IPS DF 4.7 (cell line): ENCODE measurements around the gene HCFC1.

Experiments
- DNase-seq: peaks from one replicate; pipeline ENCODE4 v3.0.0-alpha.2; 2013; ENCODE audit warnings: low spot score; ENCODE audit errors: extremely low read depth

The HCFC1 gene

DNA sequence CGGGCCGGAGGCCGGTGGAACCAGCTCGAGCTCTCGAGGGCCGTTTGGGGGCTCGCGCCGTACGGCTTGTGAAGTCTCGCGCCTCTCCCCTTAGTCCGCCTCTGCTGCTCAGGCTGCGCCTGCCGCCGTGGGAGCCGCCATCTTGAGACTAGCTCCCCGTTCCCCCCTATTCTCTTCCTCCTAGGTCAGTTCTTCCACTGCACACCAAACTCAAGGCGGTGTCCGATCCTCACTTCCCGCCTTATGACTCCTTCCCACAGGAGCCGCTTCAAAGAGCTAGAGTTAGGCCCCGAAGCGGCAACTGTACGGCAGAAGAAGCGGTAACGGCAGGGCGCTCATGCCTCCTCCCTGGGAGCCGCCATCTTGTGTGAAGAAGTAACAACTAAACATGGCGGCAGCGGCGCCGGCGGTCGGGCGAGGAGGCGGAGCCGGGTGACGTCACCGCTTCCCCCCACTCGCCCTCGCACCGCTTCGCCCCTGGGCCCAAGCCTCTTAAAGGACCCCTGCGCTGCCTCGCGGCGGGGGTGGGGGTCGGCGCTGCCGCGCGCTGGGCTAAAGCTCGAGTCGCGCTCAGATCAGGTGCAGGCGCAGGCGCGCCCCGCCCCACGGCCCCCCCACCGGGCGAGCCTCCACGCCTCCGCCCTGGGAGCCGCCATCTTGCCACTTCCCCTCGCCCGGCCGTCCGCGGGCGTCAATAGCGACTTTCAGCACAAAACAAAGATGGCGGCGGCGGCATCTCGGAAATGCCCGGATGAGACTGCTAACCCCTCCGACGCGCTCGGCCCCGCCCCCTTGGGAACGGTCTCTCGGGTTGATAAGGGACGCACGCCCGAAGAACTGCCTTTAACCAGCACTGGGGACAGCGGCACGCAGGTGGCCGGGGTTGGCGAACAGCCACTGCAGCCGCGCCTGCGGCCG lies at the start of gene HCFC1:
Gene HCFC1 (minus strand): TSS at position 369 of the 918 bp plus-strand sequence. CDS start 978 bp downstream, outside the sequence.
- DNase-seq = no peak

DNA sequence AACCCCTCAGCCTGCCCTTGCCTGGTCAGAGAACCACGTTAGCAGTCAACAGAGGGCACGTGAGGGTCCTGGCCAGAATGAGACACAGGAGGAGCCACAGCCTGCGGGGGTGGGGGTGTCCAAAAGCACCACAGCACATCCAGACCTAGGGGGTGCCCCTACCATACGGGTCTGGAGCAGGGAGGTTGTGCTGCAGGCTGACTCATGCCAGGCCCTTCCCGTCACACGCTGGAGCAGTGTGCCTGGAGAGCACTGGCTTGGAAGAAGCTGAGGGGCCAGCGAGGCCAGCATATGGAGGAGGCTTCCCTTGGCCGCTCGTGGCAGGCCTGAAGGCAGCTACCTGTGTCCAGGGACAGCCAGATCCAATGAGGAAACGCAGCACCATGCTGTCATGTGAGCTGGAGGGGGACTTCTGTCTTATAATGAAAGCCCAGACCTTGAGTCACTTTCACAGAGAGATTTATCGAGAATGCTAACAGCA lies 49.6 kb upstream of the HCFC1 start:
- DNase-seq = no peak

DNA sequence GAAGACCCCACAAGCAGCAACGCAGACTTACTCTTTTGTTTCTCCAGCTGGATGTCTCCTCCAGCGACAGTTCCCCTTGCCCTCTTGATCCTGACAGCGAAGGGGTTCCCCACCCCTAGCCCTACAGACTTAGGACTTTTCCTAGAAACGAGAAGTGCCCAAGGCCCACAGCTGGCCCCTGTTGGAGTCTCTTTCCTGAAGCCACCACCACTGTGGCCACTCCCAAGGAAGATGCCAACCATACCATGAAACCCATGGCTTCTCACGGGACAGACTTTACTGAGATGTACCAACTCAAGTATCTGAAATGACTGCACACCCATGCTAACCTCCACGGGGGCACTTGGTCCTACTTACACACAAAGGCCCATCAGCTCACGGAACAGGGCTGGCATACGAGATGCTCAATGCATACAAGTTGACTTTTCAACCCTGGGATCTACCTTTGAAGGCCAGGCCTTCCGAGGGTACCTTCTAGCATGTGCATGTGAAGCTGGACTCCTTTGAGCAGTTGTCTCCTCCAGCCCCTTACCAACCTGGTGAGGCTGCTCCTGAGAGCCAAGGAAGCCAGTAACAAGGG lies 49.0 kb upstream of the HCFC1 start:
- no peak for DNase-seq

DNA sequence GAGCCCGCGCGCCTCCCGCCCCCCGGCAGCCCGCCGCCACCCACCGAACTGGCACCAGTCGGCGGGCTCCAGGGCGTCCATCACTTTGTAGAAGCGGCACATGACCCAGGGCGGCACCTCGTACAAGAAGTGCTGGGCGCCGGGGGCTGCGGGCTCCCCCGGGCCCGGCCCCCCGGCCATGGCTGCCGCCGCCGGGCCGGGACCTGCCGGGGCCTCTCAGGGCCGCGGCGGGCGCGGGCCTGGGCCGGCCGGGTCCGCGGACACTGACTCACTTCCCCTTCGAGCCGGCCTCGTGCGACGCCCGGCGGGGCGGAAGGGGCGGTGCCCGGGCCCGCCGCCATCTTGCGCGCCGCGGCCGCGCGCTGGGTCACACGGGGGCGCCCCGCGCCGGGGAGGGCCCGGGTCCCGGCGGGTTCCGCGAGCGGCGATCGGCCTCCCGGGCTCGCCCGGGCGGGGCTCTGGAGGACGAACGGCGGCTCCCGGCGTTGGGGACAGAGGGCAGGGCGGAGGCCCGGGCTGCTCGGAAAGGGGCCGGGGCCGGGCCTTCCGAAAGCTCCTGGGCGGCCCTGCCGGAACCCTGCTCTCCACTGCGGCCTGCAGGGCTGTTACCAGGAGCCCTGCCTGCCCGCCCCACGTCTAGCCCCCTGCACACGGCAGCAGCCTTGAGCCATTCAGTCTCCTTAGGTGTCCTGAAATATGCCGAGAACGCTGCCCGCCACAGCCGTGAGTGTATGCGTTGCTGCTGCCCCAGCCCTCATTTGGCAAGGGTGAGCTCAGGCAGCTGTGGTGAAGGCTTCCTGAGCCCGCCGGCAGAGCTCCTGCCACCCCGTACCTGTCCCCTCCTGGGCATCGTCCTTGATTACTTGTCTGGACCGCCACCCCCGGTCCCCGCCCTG lies 48.3 kb upstream of the HCFC1 start, which contains the start of gene IRAK1:
Gene IRAK1 (minus strand): TSS at position 270 of the 896 bp plus-strand sequence. CDS start 90 bp downstream, at position 180.
- no peak for DNase-seq

DNA sequence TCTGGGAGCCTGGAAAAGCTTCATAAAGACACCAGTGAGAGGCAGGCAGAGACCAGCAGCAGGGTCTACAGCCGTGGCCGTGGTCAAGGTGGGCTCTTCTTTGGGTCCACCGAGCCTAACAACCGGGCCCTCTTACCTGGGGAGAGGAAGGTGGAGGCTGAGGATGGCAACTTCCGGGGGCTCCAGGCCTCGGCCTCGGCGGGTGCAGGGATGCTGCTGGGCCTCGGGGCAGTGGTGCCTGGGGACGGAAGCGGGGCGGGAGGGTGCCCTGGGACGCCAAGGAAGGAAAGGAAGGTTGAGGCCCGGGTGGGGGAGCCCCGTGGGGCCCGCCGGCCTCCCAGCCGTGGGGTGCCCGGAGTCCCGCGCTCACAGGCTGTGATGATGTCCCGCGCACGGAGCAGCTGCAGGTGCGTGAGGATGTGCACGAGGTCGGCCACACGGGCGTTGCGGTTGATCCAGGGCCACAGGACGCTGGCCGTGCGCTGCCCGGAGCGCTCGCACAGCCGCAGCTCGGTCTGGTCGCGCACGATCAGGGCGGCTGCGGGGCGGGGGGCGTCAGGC lies 47.5 kb upstream of the HCFC1 start:
- no peak for DNase-seq

DNA sequence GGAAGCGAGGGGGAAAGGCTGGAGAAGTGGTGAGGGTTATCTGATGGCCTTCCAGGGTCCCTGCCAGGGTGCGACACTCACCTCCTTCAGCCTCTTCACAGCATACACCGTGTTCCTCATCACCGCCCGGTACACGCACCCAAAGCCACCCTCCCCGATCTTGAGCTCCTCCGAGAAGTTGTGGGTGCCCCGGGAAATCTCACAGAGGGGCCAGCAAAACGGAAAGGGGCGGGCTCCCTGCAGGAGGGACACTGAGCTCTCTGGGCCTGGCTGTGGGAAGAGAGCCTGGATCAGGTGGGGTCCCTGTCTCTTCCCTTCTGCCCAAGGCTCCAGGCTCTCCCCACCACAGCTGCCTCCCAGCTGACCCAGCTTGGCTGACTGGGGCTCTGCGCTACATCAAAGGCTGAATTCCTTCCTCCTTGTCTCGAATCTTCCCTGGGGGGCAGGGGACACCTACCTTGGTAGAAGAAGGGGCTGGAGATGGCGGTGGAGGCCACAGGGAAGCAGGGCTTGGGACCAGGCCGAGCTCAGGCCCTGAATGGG lies 47.0 kb upstream of the HCFC1 start:
- DNase-seq = no peak

DNA sequence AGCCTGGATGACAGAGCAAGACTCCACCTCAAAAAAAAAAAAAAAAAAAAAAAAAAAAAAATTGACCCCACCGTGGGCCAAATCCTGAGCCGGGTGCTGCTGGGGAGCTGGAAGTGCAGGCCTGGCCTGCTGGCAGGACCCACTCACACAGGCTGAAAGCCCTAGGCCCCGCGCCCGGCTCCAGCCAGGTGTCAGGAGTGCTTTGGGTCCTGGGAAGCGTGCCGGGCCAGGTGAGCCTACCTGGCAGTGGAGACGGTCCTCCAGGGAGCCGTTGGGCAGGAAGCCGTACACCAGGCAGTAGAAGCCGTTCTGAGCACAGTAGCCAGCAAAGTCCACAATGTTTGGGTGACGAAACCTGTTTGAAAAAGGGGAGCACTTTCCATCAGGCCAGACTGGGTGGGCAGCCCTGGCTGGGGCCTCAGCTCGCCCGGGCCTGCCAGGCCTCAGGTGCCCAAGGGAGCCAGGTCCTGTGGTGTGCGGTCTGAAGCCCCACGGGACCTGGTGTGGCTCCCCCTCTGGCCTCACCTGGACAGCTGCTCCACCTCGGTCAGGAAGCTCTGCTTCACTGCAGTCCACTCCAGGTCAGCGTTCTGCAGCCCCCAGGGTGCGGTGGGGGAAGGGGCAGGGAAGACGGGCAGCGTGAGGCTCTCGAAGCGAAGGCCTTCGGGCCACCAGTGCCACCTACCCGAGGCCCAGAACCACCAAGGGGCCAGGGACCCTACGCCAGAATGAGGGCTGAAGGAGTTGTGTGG lies 46.3 kb upstream of the HCFC1 start:
- DNase-seq = no peak

DNA sequence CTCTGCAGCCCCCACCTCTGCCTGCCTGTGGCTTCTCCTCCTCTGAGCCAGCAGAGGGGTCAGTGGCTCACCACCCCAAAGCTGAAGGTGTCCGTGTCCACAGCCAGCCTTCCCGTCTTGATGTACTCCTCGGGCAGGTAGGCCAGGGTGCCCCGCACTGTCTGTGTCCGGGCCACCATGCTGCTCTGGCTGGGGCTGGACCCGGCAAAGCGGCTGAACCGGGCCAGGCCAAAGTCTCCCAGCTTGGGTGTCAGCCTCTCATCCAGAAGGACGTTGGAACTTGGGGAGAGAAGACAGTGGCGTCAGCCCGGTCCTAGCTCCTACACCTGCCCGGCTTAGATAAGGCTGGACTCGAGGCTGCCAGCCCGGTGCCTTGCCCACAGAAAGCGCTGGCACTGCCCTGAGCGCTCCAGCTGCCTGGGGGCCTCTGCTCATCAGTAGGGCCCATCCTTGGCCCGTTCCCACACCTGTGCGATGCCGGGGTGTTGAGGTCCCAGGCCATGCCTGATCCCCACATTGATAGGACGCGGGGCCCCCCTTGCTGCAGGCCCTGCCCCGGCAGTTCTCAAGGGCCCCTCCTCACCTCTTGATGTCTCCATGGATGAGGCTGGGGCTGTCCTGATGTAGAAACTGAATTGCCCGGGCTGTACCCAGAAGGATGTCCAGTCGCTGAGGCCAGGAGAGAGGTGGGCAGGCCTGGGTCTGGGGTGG lies 44.9 kb upstream of the HCFC1 start:
- DNase-seq = no peak

DNA sequence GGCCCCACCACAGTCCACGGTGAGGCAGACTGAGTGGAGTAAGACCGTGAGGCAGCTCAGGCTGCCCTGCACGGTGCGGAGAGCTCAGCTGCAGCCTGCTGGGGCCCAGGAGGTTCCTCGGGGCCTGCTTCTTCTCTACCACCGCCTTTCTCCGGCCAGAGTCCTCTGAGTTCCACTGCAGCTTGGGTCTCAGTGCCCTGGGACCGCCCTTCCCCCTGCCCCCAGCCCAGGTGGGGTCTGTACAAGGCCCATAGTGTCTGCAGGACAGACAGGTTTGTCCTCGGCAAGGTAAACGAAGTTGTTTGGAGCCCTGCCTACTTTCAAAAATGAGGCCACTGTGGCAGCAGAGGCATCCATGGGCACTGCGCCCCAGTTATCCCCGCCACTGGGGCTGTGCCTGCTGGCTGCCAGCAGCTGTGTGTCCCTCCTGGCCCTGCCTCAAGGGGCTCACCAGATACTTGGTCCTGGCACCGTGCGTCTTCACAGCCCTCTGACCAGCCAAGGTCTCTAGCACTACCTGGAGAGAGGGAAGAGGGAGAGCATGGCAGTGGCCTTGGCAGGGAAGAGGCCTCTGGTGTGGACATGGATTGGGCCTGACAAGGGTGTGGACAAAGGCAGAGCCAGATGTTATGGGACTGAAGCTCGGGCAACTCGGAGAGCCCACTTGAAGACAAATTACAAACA lies 44.1 kb upstream of the HCFC1 start:
- no peak for DNase-seq

DNA sequence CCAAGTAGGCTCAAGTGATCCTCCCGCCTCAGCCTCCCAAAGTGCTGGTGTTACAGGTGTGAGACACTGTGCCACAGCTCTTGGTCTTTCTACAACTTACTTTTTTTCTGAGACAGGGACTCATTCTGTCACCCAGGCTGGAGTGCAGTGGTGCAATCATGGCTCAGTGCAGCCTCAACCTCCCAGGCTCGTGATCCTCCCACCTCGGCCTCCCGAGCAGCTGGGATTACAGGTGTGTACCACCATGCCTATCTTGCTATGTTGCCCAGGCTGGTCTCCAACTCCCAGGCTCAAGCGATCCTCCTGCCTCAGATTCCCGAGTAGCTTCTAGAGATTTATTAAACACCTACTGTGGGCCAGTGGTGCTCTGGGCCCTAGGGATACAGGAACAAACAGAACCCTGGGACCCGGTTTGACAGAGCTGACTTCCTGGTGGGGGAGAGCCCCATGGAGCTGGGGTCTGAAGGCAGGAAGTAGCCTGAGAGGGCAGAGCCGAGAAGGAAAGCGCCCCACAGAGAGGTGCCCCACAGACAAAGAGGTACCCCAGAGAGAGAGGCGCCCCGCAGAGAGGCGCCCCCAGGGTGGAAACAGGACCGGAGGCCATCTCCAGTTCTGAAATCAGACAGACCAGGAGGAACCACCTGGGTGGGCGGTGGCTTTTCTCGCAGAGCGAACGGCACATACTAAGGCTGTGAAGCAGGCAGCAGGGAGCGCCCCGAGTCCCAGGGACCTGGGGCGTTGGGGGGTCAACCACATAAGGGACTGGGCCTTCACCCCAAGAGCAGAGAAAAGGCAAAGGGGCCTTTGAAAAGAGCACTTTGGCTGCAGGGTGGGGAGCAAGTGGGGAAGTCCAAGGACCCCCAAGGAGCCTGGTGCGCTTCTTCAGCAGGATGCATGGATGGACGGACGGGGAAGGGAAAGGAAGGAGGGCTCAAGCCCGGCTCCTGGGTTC lies 43.1 kb upstream of the HCFC1 start:
- no peak for DNase-seq

DNA sequence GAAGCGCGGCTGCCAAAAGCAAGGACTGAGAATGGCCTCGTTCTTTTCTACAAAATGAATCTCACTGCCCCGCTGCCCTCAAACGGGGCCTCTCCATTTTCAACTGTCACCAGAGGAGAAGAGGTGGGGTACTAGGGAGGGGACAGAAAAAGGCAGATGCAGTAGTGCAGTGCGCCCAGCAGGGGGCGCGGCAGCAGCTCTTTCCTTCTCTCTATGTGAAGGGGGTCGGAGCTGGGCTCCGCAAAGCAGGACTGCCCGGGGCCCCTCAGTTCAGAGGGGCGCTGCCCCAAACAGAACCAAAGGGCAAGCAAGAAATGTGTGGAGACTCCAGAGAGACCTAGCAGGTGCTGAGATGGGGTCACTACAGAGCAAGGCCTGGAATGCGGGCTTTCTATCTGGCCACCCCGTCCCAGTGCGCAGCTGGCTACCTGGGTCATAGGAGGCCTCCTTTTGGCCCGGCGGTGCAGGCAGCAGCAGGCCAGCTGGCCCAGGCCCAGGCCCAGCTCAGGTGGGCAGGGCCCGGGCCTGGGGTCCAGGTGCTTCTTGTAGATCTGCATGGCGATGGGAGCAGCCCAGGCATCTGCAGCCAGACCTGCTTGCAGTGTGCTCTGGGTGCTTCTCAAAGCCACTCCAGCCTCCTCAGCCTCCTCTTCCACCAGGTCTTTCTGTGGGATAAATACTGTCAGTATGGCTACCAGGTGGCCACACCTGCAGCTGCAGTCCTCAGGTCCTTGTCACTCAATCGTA lies 42.2 kb upstream of the HCFC1 start:
- DNase-seq = no peak

DNA sequence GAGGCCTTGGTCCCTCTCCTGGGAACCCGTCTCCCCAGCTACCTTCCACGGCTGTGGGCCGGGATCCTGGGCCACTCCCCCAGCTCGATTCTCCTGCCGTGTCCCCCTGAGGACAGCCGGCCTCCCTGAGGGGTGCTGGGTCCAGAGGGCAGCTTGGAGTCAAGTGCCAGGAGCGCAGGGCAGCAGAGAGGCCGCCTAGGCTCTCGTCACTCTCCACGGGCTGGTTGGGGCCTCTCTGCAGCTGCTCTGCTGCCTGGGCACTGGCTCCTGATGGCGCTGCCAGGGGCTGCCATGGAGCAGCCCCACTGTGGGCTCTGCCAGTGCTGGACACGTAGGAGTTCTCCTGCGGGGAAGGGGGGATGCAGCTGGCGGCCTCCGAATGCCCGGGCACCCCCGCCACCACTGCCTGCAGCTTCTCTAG lies 41.4 kb upstream of the HCFC1 start:
- DNase-seq = no peak

DNA sequence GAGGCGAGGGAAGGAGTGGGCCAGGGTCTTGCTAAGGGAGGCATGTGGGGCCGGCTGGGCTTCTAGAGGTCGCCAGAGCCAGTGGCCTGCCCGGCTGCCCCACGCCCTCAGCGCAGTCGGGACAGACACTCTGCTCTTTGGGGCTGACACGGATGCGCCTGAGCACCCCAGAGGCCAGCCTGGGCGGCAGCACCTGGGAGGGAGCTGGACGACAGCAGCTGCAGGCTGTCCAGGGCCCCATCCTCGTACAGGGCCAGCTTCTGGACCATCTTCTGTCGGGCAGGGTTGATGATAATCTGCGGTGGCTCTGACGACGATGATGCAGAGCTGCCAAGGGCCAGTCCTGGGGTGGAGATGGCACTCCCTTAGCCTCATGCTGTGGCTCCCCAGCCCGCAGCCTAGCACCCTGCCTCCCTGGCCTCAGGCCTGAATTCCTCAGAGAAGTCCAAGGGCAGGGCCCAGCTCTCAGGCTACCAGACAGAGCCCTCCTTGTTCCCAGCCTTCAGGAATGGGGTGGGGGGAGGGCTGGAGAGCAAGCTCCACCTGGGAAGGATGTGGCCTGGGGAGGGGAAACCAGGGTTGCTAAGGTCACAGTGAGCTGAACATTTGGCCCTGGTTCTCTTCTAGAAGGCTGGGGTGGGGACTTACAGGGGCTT lies 40.8 kb upstream of the HCFC1 start:
- DNase-seq = no peak

DNA sequence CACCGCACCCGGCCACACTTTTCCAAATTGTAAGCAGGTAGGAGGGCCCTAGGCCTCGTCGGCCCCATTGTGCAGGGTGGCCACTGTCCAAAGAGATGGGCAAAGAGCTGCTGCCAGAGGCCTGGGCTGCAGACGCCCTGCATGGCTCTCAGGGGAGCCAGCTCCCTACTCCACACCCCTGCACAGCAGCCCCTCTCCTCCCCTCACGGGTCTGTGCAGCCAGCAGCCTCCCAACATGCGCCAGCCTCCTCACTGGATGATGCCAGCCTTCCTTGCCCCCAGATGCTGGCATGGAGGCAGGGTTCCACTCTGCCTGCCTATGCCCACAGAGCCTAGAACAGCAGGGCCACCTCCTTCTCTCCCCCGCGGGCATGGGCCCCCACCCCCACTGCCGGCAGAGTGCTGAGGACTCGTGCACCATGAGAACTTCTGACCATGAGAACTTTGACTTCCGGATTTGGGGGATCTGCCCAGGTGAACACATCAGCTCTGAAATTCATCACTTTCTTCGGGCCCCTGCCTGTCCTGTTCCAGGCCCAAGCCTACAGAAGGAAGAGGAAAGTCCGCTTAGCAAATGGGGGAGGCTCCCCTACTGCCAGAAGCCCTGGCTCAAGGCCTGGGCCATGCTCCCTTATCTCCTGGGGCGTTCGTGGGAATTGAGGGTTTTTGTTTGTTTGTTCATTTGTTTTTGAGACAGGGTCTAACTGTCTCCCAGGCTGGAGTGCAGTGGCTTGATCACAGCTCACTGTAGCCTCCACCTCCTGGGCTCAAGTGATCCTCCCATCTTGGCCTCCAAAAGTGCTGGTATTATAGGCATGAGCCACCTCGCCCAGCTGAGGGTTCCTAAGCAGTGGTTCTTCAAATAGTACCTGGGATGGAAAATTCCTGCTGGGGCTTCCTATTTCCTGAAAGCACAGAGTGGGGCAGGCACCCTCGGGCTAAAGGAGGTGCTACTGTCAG lies 40.0 kb upstream of the HCFC1 start:
- no peak for DNase-seq

DNA sequence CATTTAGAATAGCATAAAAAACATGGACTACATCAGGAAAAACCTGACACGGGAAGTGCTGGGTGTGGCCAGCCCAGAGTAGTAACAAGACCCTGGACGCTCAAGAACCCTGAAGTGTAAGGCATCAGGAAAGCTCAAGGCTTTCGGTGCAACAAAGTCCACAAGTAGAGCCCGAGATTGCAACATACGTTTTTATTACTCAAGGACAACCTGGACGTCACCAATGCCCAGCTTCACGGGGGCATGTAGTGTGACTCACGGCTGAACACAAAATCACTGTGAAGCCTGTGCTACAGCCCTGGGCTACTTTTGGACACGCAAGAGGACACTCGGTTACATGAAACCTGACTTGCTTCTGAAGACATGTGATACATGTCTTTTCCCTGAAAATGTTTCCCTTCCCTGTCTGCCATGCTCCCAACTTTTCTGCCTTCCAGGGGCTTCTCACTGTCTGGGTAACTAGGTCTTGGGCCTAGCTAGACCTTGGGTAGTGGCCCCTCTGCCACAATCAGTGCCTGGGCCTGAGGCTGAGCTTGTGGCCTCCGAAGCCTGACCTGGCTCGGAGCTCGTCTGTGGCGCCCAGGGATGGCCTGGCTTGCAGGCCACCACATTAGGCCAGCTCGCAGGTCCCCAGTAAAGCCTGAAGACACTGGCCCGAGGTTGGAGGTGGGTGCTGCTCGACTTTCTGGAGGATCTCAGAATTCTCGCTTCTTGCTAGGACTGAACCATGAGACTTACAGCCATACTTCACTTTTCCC lies 38.9 kb upstream of the HCFC1 start:
- no peak for DNase-seq
